SK-N-SH (cell line): ENCODE results near the gene TANGO6. TPM values are rescaled to one million over a fixed set of nuclear protein-coding genes. Genes with fewer than 3 reads are reported as not detected.

Source experiments
- CTCF ChIA-PET: fragments of 300-600, 350-600 bp; formaldehyde crosslinking; extraction: SDS; loops from one replicate; lab custom pipeline; 2021; lab: Yijun Ruan, JAX
- POLR2A ChIA-PET: fragments of 350-600 bp; sonication (Branson Sonifier 250); formaldehyde crosslinking; extraction: SDS; loops from one replicate; lab custom pipeline; 2020; ENCODE audit warnings: antibody characterized with exemption, inconsistent platforms; lab: Yijun Ruan, JAX
- DNase-seq: peaks from one replicate; pipeline ENCODE4 v3.0.0; 2012
- H2AFZ ChIP-seq: fragments of 200-600 bp; sonication (generic); 2 replicates; pipeline ENCODE4 v1.8.1; 2016; ENCODE audit warnings: antibody characterized with exemption, mild to moderate bottlenecking, low read depth
- H3F3A ChIP-seq: fragments of 200-600 bp; sonication (generic); replicated peaks from 2 replicates; pipeline ENCODE3; 2016; ENCODE audit warnings: antibody characterized with exemption, mild to moderate bottlenecking; ENCODE audit not compliant: insufficient read depth
- H3K27ac ChIP-seq, 2 experiments: fragments of 200-500 bp in 1 of 2; fragments of 200-600 bp in 1 of 2; sonication (Bioruptor generic) in 1 of 2; sonication (generic), shearing (Covaris generic) in 1 of 2; 2 replicates each; pipeline versions ENCODE4 v1.5.1 to v1.6.1; 2014 to 2016; ENCODE audit warnings: low read depth in 2 of 2, inconsistent platforms in 1 of 2, low read length in 1 of 2, mild to moderate bottlenecking in 1 of 2, mixed read lengths in 1 of 2
- H3K27me3 ChIP-seq: fragments of 200-600 bp; sonication (generic), shearing (Covaris generic); 2 replicates; pipeline ENCODE4 v1.6.1; 2016; ENCODE audit warnings: mixed run types; ENCODE audit not compliant: insufficient read depth
- H3K36me3 ChIP-seq, 2 experiments: fragments of 200-500 bp in 1 of 2; fragments of 200-600 bp in 1 of 2; sonication (Bioruptor generic) in 1 of 2; sonication (generic) in 1 of 2; replicated peaks in 1 of 2; 2 replicates each; pipeline versions ENCODE3 to v1.5.1; 2014 to 2016; ENCODE audit warnings: low read length in 1 of 2, mild to moderate bottlenecking in 1 of 2; ENCODE audit not compliant: insufficient read depth in 2 of 2, control insufficient read depth in 1 of 2
- H3K4me1 ChIP-seq, 2 experiments: fragments of 200-500 bp in 1 of 2; fragments of 200-600 bp in 1 of 2; sonication (Bioruptor generic) in 1 of 2; sonication (generic), shearing (Covaris generic) in 1 of 2; 2 replicates each; pipeline versions ENCODE4 v1.5.1 to v1.6.1; 2014 to 2016; ENCODE audit warnings: low read depth in 1 of 2, low read length in 1 of 2, mixed run types in 1 of 2; ENCODE audit not compliant: insufficient read depth in 2 of 2, control insufficient read depth in 1 of 2
- H3K4me2 ChIP-seq: fragments of 200-600 bp; sonication (generic), shearing (Covaris generic); 2 replicates; pipeline ENCODE4 v1.6.1; 2017; ENCODE audit warnings: mixed run types
- H3K4me3 ChIP-seq, 2 experiments: fragments of 200-500 bp in 1 of 2; fragments of 200-600 bp in 1 of 2; sonication (Bioruptor generic) in 1 of 2; sonication (generic), shearing (Covaris generic) in 1 of 2; 2 replicates each; pipeline versions ENCODE4 v1.5.1 to v1.8.1; 2014 to 2016; ENCODE audit warnings: low read depth in 2 of 2, inconsistent platforms in 1 of 2, low read length in 1 of 2, mild to moderate bottlenecking in 1 of 2, mixed read lengths in 1 of 2, moderate library complexity in 1 of 2
- H3K79me2 ChIP-seq: fragments of 200-600 bp; sonication (generic); 2 replicates; pipeline ENCODE4 v1.8.1; 2017; ENCODE audit warnings: mild to moderate bottlenecking; ENCODE audit not compliant: insufficient read depth
- H3K9ac ChIP-seq: fragments of 200-600 bp; sonication (generic); 2 replicates; pipeline ENCODE4 v1.6.1; 2017; ENCODE audit warnings: mixed run types
- H3K9me2 ChIP-seq: fragments of 200-600 bp; sonication (generic); 2 replicates; pipeline ENCODE4 v1.6.1; 2017; ENCODE audit warnings: mixed run types
- H3K9me3 ChIP-seq: fragments of 200-600 bp; sonication (generic); 2 replicates; pipeline ENCODE4 v1.6.1; 2017; ENCODE audit warnings: mixed run types, mild to moderate bottlenecking, moderate library complexity
- H4K20me1 ChIP-seq: fragments of 200-600 bp; sonication (generic); 2 replicates; pipeline ENCODE4 v1.6.1; 2017; ENCODE audit warnings: mild to moderate bottlenecking, mixed run types; ENCODE audit not compliant: insufficient read depth
- ELF1 ChIP-seq: IDR thresholded peaks from 2 replicates; pipeline ENCODE4 v1.4.0; 2012
- EP300 ChIP-seq, 2 experiments: IDR thresholded peaks; 2 replicates each; pipeline versions ENCODE4 v1.4.0 to v1.6.1; 2012; ENCODE audit warnings: borderline replicate concordance in 1 of 2, low read depth in 1 of 2, low read length in 1 of 2
- EZH2phosphoT487 ChIP-seq: fragments of 200-600 bp; sonication (generic); IDR thresholded peaks from 2 replicates; pipeline ENCODE4 v1.6.1; 2017; ENCODE audit warnings: low read depth, mixed run types, mild to moderate bottlenecking, antibody characterized with exemption, moderate library complexity, borderline replicate concordance
- FOSL2 ChIP-seq: IDR thresholded peaks from 2 replicates; pipeline ENCODE4 v1.4.0; 2012; ENCODE audit warnings: low read depth, mild to moderate bottlenecking, moderate library complexity, borderline replicate concordance
- FOXM1 ChIP-seq: IDR thresholded peaks from 2 replicates; pipeline ENCODE4 v1.4.0; 2012; ENCODE audit warnings: low read depth, mild to moderate bottlenecking
- GABPA ChIP-seq: IDR thresholded peaks from 2 replicates; pipeline ENCODE4 v1.4.0; 2012; ENCODE audit warnings: low read depth, mild to moderate bottlenecking
- GATA2 ChIP-seq: sonication (generic); formaldehyde crosslinking; IDR thresholded peaks from 2 replicates; pipeline ENCODE4 v1.5.0; 2020; ENCODE audit warnings: mild to moderate bottlenecking, missing genetic modification reagents
- JUND ChIP-seq: IDR thresholded peaks from 2 replicates; pipeline ENCODE4 v1.4.0; 2012
- MEF2A ChIP-seq: IDR thresholded peaks from 2 replicates; pipeline ENCODE4 v1.4.0; 2012; ENCODE audit warnings: low read depth, borderline replicate concordance
- MXI1 ChIP-seq: IDR thresholded peaks from 2 replicates; pipeline ENCODE4 v1.6.1; 2012; ENCODE audit warnings: mild to moderate bottlenecking, low read depth, low read length, improper control_type of control experiment
- NRF1 ChIP-seq: IDR thresholded peaks from 2 replicates; pipeline ENCODE4 v1.6.1; 2012; ENCODE audit warnings: low read depth, mild to moderate bottlenecking, low read length
- PBX3 ChIP-seq: IDR thresholded peaks from 2 replicates; pipeline ENCODE4; 2012
- RAD21 ChIP-seq: IDR thresholded peaks from 2 replicates; pipeline ENCODE4 v1.6.1; 2012; ENCODE audit warnings: mild to moderate bottlenecking, low read length
- RCOR1 ChIP-seq: fragments of 150-350 bp; IDR thresholded peaks from 2 replicates; pipeline ENCODE4 v1.6.1; 2017; ENCODE audit warnings: antibody characterized with exemption, low read length
- RFX5 ChIP-seq: IDR thresholded peaks from 2 replicates; pipeline ENCODE4 v1.6.1; 2012; ENCODE audit warnings: mild to moderate bottlenecking, improper control_type of control experiment, low read length
- RXRA ChIP-seq: IDR thresholded peaks from 2 replicates; pipeline ENCODE4 v1.4.0; 2012; ENCODE audit warnings: low read depth, mild to moderate bottlenecking, borderline replicate concordance
- SIN3A ChIP-seq: IDR thresholded peaks from 2 replicates; pipeline ENCODE4 v1.6.1; 2012; ENCODE audit warnings: low read depth, mild to moderate bottlenecking, low read length, moderate library complexity, borderline replicate concordance
- TAF1 ChIP-seq: IDR thresholded peaks from 2 replicates; pipeline ENCODE4 v1.6.1; 2012; ENCODE audit warnings: low read depth, mild to moderate bottlenecking, low read length, moderate library complexity, borderline replicate concordance
- YY1 ChIP-seq: IDR thresholded peaks from 2 replicates; pipeline ENCODE4 v1.4.0; 2012; ENCODE audit warnings: low read depth, mild to moderate bottlenecking
- whole genome bisulfite sequencing: methylation state at CpG from one replicate; pipeline ENCODE4 v1.1.6; 2017; ENCODE audit warnings: low lambda C conversion rate; 5-methylcytosine and 5-hydroxymethylcytosine counted together
- polyA plus RNA-seq, 3 experiments: library from polyadenylated mRNA; depleted of rRNA; stranded (reverse); fragments of >200 nt; gene quantifications; 2 replicates each; pipeline ENCODE4 v1.2.3, GENCODE V29; 2012
- TF ChIP-seq, protein P1 (sequence below): IDR thresholded peaks from 2 replicates; pipeline ENCODE4 v1.4.0; 2012; ENCODE audit warnings: low read depth, borderline replicate concordance
- TF ChIP-seq, protein P2 (sequence below): IDR thresholded peaks from 2 replicates; pipeline ENCODE4 v1.6.1; 2012; ENCODE audit warnings: mild to moderate bottlenecking, low read depth, low read length, moderate library complexity

Gene TANGO6
- polyA plus RNA-seq, 1 of the 3 experiments (the other 2 are of a cell fraction), result 5.5 TPM

DNA sequence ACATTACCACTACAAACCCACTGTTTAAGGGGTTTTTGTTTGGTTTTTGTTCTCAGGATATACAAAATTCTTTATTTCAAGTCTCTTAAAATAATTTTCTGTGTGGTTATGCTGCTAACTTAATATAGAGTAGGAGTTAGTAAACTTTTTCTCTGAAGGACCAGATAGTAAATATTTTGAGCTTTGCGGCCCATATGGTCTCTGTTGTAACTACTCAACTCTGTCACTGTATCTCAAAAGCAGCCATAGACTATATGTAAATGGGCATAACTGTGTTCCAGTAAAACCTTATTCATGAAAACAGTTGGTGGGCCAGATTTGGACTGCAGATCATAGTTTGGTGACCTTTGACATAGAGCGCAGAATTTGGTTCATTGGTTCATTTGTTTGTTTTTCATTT, 7.2 kb downstream of the TANGO6 start:
- Histone ChIP-seq H3K9me3 (no peaks in the 10 kb centered on the region), H2AFZ (no peak overlapping the region), H3K4me1 (no peaks in the 10 kb centered on the region; a peak in 1 of 4 replicates), H3K4me3 (no peak overlapping the region), H3K36me3 (no peaks in the 10 kb centered on the region), H3K4me2 (no peak overlapping the region), H3K79me2 (peaks cover 52% of the 10 kb centered on the region), H3K27ac (no peak overlapping the region), H3K9ac (no peak overlapping the region), H4K20me1 (no peaks in the 10 kb centered on the region), H3K27me3 (no peaks in the 10 kb centered on the region), H3K9me2 (no peaks in the 10 kb centered on the region), H3F3A (peaks cover 4% of the 10 kb centered on the region)
- ChIA-PET POLR2A (no interaction called here), CTCF (interaction anchor here (0.7 to 1.4 kb wide), 5 partner anchors 52 to 275 kb away, joined by 3 to 6 read pairs (median 3); partner anchors contain the start of gene HAS3)
- TF ChIP-seq TAF1 (no peak), EP300 (IDR thresholded peaks at IDR 0.05; ENCODE audit: borderline replicate concordance in 1 of 2, low read depth in 1 of 2, low read length in 1 of 2) (no peak), GATA2 (CRISPR knock-in tag) (no peak), MEF2A (no peak), YY1 (no peak), JUND (no peak), PBX3 (no peak), ELF1 (no peak), MXI1 (no peak), RXRA (no peak), EZH2phosphoT487 (no peak), RCOR1 (no peak), NRF1 (no peak), RAD21 (no peak), FOXM1 (no peak), SIN3A (no peak)
- TF ChIP-seq, protein P1, sequence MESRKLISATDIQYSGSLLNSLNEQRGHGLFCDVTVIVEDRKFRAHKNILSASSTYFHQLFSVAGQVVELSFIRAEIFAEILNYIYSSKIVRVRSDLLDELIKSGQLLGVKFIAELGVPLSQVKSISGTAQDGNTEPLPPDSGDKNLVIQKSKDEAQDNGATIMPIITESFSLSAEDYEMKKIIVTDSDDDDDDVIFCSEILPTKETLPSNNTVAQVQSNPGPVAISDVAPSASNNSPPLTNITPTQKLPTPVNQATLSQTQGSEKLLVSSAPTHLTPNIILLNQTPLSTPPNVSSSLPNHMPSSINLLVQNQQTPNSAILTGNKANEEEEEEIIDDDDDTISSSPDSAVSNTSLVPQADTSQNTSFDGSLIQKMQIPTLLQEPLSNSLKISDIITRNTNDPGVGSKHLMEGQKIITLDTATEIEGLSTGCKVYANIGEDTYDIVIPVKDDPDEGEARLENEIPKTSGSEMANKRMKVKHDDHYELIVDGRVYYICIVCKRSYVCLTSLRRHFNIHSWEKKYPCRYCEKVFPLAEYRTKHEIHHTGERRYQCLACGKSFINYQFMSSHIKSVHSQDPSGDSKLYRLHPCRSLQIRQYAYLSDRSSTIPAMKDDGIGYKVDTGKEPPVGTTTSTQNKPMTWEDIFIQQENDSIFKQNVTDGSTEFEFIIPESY, result no peak
- WGBS, result 98% methylated on average over 2 of the region's 2 CpGs
- DNase-seq, result no peak

- H3F3A ChIP-seq, result peaks cover 4% of the 10 kb centered on the region
- H3K36me3 ChIP-seq, result no peaks in the 10 kb centered on the region
- peaks cover 56% of the 10 kb centered on the region for H3K79me2 ChIP-seq
- no peaks in the 10 kb centered on the region for H4K20me1 ChIP-seq
- H3K4me2 ChIP-seq, result no peak overlapping the region
- no peaks in the 10 kb centered on the region for H3K9me3 ChIP-seq
- ChIA-PET CTCF (interaction anchor here (1.2 kb wide), 1 partner anchor 273 kb away, joined by 3 read pairs; no protein-coding TSS in a partner anchor), POLR2A (no interaction called here)
- H3K9ac ChIP-seq, result no peak overlapping the region
- WGBS, result 95% methylated on average over 2 of the region's 2 CpGs
- H3K9me2 ChIP-seq, result no peaks in the 10 kb centered on the region
- H3K4me1 ChIP-seq, result no peaks in the 10 kb centered on the region; a peak in 1 of 4 replicates
- no peaks in the 10 kb centered on the region for H3K27me3 ChIP-seq
- no peak overlapping the region for H3K27ac ChIP-seq
- no peak overlapping the region for H3K4me3 ChIP-seq
- no peak overlapping the region for H2AFZ ChIP-seq
- no peak for DNase-seq
- TF ChIP-seq, protein P2, sequence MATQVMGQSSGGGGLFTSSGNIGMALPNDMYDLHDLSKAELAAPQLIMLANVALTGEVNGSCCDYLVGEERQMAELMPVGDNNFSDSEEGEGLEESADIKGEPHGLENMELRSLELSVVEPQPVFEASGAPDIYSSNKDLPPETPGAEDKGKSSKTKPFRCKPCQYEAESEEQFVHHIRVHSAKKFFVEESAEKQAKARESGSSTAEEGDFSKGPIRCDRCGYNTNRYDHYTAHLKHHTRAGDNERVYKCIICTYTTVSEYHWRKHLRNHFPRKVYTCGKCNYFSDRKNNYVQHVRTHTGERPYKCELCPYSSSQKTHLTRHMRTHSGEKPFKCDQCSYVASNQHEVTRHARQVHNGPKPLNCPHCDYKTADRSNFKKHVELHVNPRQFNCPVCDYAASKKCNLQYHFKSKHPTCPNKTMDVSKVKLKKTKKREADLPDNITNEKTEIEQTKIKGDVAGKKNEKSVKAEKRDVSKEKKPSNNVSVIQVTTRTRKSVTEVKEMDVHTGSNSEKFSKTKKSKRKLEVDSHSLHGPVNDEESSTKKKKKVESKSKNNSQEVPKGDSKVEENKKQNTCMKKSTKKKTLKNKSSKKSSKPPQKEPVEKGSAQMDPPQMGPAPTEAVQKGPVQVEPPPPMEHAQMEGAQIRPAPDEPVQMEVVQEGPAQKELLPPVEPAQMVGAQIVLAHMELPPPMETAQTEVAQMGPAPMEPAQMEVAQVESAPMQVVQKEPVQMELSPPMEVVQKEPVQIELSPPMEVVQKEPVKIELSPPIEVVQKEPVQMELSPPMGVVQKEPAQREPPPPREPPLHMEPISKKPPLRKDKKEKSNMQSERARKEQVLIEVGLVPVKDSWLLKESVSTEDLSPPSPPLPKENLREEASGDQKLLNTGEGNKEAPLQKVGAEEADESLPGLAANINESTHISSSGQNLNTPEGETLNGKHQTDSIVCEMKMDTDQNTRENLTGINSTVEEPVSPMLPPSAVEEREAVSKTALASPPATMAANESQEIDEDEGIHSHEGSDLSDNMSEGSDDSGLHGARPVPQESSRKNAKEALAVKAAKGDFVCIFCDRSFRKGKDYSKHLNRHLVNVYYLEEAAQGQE, result no peak
- TF ChIP-seq RFX5 (no peak), GABPA (no peak), MXI1 (no peak), RCOR1 (no peak), FOSL2 (no peak)
- TF ChIP-seq, protein P1, result no peak
These were observed 8.3 kb downstream of the TANGO6 start for GRCh38 chr16:68851601-68852000.
